GDM1 (cell line): Measurements from ENCODE around the gene UQCRC1.
"Not testable (repeated sequence)": the region's sequence is repeated elsewhere in the genome, so short reads cannot be mapped to it uniquely, and the experiment has no call there.

Source experiments
- DNase-seq: peaks from one replicate; lab custom pipeline; 2025; lab: John Stamatoyannopoulos, UW

The UQCRC1 gene

DNA sequence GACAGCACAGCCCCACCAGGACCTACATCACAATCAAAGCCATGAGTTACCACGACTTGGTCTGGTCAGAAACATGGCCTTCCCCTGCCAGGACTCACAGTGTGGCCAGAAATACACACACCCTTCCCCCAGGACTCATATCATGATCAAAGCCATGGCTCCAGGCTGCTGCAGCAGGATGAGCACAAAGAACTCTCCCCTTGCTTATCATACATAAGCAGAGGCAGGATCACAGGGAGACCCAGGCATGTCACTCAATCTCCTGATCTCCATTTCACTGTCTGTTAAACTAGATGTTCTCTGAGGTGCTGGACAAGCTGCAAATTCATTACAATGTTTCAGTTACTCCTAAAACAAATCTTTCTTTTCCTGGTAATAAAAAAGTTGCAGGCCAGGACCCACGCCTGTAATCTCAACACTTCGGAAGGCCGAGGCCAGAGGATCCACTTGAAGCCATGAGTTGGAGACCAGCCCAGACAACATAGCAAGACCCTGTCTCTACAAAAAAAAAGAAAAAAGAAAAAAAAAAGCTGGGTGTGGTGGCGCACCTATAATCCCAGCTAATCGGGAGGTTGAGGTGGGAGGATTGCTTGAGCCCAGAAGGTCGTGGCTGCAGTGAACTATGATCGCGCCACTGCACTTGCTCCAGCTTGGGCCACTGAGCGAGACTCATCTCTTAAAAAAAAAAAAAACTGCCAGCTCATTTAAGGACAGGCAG lies 54.1 kb downstream of the UQCRC1 start:
- no peak for DNase-seq

DNA sequence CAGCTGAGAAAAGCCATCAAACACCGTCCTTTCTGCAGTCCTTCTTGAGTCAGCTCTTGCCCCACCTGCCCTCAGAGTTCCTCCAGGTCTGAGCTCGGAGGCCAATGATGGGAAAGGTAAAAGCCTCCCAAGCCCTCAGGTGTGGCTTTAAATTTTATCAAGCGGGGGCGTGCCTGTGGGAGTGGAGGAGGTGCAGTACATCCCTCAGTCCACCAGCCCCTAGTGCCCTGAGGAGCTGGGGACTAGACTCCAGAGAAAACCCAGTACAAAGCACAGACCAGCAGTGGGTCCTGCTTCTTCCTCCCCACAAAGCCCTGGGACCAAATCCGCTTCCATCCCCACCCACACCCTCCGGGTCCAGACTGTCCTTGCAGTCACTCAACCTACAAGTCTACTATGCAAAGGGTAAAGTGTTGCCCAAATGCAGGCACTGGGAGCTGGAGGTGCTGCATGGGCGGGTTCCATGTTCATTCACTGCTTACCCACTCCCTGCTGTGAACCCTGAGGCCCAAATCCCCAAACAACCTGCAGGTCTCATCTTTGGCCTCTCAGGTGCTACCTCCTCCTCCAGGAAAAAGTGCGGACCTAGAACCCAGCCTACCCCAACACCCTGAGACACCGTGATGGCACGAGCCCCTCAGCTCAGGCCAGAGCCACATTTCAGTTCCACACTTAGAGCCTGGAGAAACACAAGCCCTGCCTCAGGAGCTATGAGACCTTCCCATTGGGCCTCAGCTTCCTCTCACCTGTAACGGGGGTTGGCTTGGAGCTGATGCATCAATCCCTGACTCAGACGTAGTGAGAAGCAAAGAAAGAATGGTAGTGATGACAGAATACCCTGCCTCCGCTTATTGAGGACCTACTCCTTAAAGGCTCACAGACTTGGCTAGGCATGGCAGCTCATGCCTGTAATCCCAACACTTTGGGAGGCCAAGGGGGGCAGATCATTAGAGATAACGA lies 55.3 kb downstream of the UQCRC1 start:
- DNase-seq, result no peak

DNA sequence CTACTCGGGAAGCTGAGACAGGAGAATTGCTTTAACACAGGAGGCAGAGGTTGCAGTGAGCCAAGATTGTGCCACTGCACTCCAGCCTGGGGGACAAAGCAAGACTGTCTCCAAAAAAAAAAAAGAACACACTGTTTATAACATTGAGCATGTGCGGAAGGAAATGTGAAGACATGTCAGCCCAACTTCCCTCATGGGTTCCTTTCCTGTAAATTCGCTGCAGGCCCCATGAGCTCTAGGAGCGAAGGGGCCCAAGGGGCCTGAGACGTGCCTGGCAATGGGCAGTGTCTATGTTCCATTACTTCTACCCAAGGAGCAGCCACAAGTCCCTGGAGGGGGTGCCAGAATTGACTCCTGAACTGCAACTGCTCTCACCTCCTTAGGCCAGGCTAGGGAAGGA lies 56.1 kb downstream of the UQCRC1 start:
- DNase-seq, result no peak

DNA sequence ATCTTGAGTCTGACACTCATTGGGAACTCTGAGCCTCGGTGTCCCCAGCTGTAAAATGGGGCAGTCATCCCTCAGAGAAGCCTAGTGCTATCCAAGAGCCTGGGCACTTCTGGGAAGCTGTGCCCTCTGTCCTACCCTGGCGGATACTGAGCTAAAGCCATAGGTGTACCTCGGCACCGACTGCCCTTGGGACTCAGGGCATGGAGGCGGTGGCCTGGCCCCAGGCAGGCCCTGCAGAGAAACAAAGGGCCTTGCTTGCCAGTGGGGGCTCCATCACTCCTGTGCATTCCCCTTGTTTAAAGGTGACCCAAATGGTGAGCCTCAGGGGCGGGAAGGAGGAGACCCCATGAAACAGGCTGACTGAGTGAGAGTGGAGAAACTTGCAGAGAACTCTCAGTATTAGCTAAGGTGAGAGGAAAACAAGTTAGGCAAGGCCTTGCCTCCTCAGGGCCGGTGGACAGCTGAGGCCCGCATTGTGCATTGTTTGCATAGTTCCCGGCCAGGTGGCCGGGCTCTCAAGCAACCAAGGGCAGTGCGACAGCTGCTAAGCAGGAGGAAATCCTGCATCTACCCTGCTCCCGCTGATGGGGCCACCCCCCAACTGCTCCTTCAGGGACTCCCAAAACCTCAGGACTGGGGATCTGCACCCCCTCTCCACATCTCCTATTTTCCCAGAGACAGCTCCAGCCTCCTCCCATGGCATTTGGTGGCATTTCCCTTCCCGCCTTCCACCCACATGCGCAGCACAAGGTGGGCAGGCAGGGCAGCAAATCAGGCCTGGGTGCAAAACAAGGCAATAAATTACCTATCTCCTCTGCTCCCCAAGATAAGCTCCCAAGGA lies 57.1 kb downstream of the UQCRC1 start:
- DNase-seq, result no peak

DNA sequence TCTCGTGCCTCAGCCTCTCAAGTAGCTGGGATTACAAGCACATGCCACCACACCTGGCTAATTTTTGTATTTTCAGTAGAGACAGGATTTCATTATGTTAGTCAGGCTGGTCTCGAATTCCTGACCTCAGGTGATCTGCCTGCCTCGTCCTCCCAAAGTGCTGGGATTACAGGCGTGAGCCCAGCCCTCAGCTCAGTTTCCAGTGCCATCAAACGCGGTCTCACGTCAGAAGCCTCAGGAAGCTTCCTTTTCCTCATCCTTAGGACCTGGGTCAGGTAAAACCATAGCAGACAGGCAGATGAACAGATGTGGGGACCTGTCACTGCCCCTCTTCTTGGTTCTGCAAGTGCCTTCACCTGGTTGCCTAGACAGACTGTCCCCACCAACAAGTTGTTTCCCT lies 57.8 kb downstream of the UQCRC1 start:
- not testable (repeated sequence) for DNase-seq
